Measurements from ENCODE around the gene PCSK9. TPM values are rescaled to one million over a fixed set of nuclear protein-coding genes. Genes with fewer than 3 reads are reported as not detected.

PCSK9 gene
- total and polyA plus RNA-seq, 7 donors = under 0.01 to 0.03 TPM; not detected in 5

GRCh38 chr1:55049914-55050278, 10.5 kb downstream of the PCSK9 start:
- no peaks in the 10 kb centered on the region for H3K27me3 ChIP-seq (ENCODE audit: insufficient read depth in 3 of 3, low read length in 2 of 3)
- H3K9me3 ChIP-seq = no peaks in the 10 kb centered on the region
- H3K4me3 ChIP-seq = no peak overlapping the region
- DNase-seq (no peak), ATAC-seq (no peak)
- H3K4me1 ChIP-seq = peaks cover 10% of the 10 kb centered on the region
- intact Hi-C loops (cut with DNase I) = no loop called here
- no peak overlapping the region for H3K27ac ChIP-seq
- H3K36me3 ChIP-seq (ENCODE audit: insufficient read depth in 1 of 2, low read depth in 1 of 2) = no peaks in the 10 kb centered on the region
- no peak for TF ChIP-seq CTCF (IDR thresholded peaks at IDR 0.05)
- WGBS, 3 donors = 30 to 41% (median 37%) methylated on average over 8 of the region's 9 CpGs

GRCh38 chr1:55050283-55050682, 10.9 kb downstream of the PCSK9 start:
- H3K27me3 ChIP-seq (ENCODE audit: insufficient read depth in 3 of 3, low read length in 2 of 3) = no peaks in the 10 kb centered on the region
- DNase-seq = no peak
- 66 to 70% (median 67%) methylated on average over 9 of the region's 9 CpGs for whole genome bisulfite sequencing, 3 donors
- H3K4me3 ChIP-seq = no peak overlapping the region
- ATAC-seq = no peak
- H3K9me3 ChIP-seq = no peaks in the 10 kb centered on the region
- no peak overlapping the region for H3K27ac ChIP-seq
- TF ChIP-seq CTCF (IDR thresholded peaks at IDR 0.05) = no peak
- intact Hi-C loops (cut with DNase I) = no loop called here
- peaks cover 12% of the 10 kb centered on the region for H3K4me1 ChIP-seq
- no peaks in the 10 kb centered on the region for H3K36me3 ChIP-seq (ENCODE audit: insufficient read depth in 1 of 2, low read depth in 1 of 2)

GRCh38 chr1:55051169-55051568, 11.8 kb downstream of the PCSK9 start:
- intact Hi-C loops (cut with DNase I) = no loop called here
- Histone ChIP-seq H3K9me3 (no peaks in the 10 kb centered on the region), H3K4me3 (no peak overlapping the region), H3K4me1 (peaks cover 18% of the 10 kb centered on the region), H3K27me3 (ENCODE audit: insufficient read depth in 3 of 3, low read length in 2 of 3) (no peaks in the 10 kb centered on the region), H3K27ac (no peak overlapping the region), H3K36me3 (ENCODE audit: insufficient read depth in 1 of 2, low read depth in 1 of 2) (no peaks in the 10 kb centered on the region)
- TF ChIP-seq CTCF (IDR thresholded peaks at IDR 0.05) = no peak
- no peak for ATAC-seq
- 83 to 92% (median 89%) methylated on average over 5 of the region's 5 CpGs for WGBS, 3 donors
- DNase-seq = no peak

- no peak for TF ChIP-seq CTCF (IDR thresholded peaks at IDR 0.05)
- ATAC-seq = no peak
- intact Hi-C loops (cut with DNase I) = no loop called here
- Histone ChIP-seq H3K27me3 (ENCODE audit: insufficient read depth in 3 of 3, low read length in 2 of 3) (no peaks in the 10 kb centered on the region), H3K4me3 (no peak overlapping the region), H3K36me3 (ENCODE audit: insufficient read depth in 1 of 2, low read depth in 1 of 2) (no peaks in the 10 kb centered on the region), H3K9me3 (no peaks in the 10 kb centered on the region), H3K4me1 (peaks cover 18% of the 10 kb centered on the region), H3K27ac (no peak overlapping the region)
- no peak for DNase-seq
- 68 to 71% (median 71%) methylated on average over 9 of the region's 9 CpGs for WGBS, 3 donors
Observed at GRCh38 chr1:55051621-55052020, 12.3 kb downstream of the PCSK9 start.
